GM12878 (cell line): ENCODE results near the gene LGALS1. TPM values are rescaled to one million over a fixed set of nuclear protein-coding genes. Genes with fewer than 3 reads are reported as not detected.

Experiments
- CREB1 ChIP-seq: IDR thresholded peaks from 2 replicates; pipeline ENCODE4 v1.6.1; 2012; ENCODE audit warnings: low read depth, mild to moderate bottlenecking, inconsistent platforms
- E2F8 ChIP-seq: fragments of 450-650 bp; IDR thresholded peaks from 2 replicates; pipeline ENCODE4 v1.6.1; 2018; ENCODE audit warnings: mild to moderate bottlenecking, low read depth, moderate library complexity; ENCODE audit not compliant: partially characterized antibody
- HDAC6 ChIP-seq: fragments of 200-600 bp; sonication (generic); IDR thresholded peaks from one replicate; pipeline ENCODE4 v1.8.0; 2017; ENCODE audit warnings: antibody characterized with exemption; ENCODE audit not compliant: unreplicated experiment
- KAT2A ChIP-seq: conservative IDR thresholded peaks from 2 replicates; pipeline ENCODE4 v1.6.1; 2011; ENCODE audit warnings: low read depth, low read length; ENCODE audit not compliant: control insufficient read depth
- NFIC ChIP-seq: IDR thresholded peaks from 2 replicates; pipeline ENCODE4 v1.6.1; 2012; ENCODE audit warnings: low read depth, mild to moderate bottlenecking, inconsistent platforms, low read length, moderate library complexity
- NFYA ChIP-seq: IDR thresholded peaks from 2 replicates; pipeline ENCODE4 v1.6.1; 2011; ENCODE audit warnings: low read depth, mild to moderate bottlenecking, low read length, improper control_type of control experiment, borderline replicate concordance
- PKNOX1 ChIP-seq: fragments of 450-650 bp; IDR thresholded peaks from 2 replicates; pipeline ENCODE4 v1.6.1; 2016; ENCODE audit warnings: mild to moderate bottlenecking
- SP1 ChIP-seq: IDR thresholded peaks from one replicate; pipeline ENCODE4 v1.6.1; 2011; ENCODE audit warnings: low read depth, low read length
- USF2 ChIP-seq: IDR thresholded peaks from 2 replicates; pipeline ENCODE4 v1.6.1; 2011; ENCODE audit warnings: low read depth, low read length, improper control_type of control experiment, borderline replicate concordance
- ZBTB11 ChIP-seq: fragments of 450-650 bp; formaldehyde crosslinking; IDR thresholded peaks from 2 replicates; pipeline ENCODE4 v1.5.0; 2022; ENCODE audit warnings: mild to moderate bottlenecking, missing genetic modification characterization
- ZNF274 ChIP-seq: IDR thresholded peaks from one replicate; pipeline ENCODE4 v1.8.0; 2011; ENCODE audit not compliant: insufficient read length, insufficient read depth
- ZNF384 ChIP-seq: IDR thresholded peaks from 2 replicates; pipeline ENCODE4 v1.6.1; 2012; ENCODE audit warnings: low read depth, mild to moderate bottlenecking, low read length, improper control_type of control experiment, borderline replicate concordance
- ZNF592 ChIP-seq: fragments of 450-650 bp; IDR thresholded peaks from 2 replicates; pipeline ENCODE4 v1.6.1; 2017; ENCODE audit warnings: mild to moderate bottlenecking, moderate library complexity
- polyA plus RNA-seq, 11 experiments: library from polyadenylated mRNA; depleted of rRNA in 4 of 11; unstranded in 6 of 11; stranded (reverse) in 5 of 11; fragments of >200 nt; fragmentation: Nextera tagmentation in 4 of 11; fragmentation: Illumina TruSeq in 1 of 11; extraction: Ambion mirVana in 4 of 11; extraction: Trizol in 1 of 11; gene quantifications; 1 replicate in 1 of 11; 2 replicates in 10 of 11; pipeline versions ENCODE4 v1.2.1 to v1.2.3, GENCODE V29; 2011 to 2016; ENCODE audit warnings: inconsistent platforms in 2 of 11, missing spikeins in 2 of 11, low read depth in 1 of 11
- total RNA-seq, 4 experiments: library from RNA; depleted of rRNA in 3 of 4; stranded (reverse); fragments of >200 nt in 3 of 4; fragmentation: Illumina TruSeq in 1 of 4; extraction: Trizol in 1 of 4; gene quantifications; 2 replicates each; pipeline versions ENCODE4 v1.2.1 to v1.2.3, GENCODE V29; 2013 to 2021

Gene LGALS1
- total and polyA plus RNA-seq, 10 of the 15 experiments (the other 5 are each of a cell fraction or from before 2014, with no cell fraction given): 312 to 1,889 (median 706) TPM

- no peak for TF ChIP-seq E2F8
- peak; percentile 70 for TF ChIP-seq NFYA
- TF ChIP-seq ZNF384: no peak
- TF ChIP-seq HDAC6: peak; percentile 84
- no peak for TF ChIP-seq KAT2A
- TF ChIP-seq ZNF274: no peak
- TF ChIP-seq PKNOX1: peak; percentile 100
- TF ChIP-seq ZNF592: no peak
- peak; percentile 98 for TF ChIP-seq SP1
- TF ChIP-seq NFIC: no peak
- peak; percentile 97 for TF ChIP-seq CREB1
- no peak for TF ChIP-seq ZBTB11 (CRISPR knock-in tag)
- TF ChIP-seq USF2: no peak
Observed at GRCh38 chr22:37658133-37659065, 17.0 kb upstream of the LGALS1 start, which contains the start of gene PDXP (continued).
